Body of pancreas (tissue), 4 donors: Measurements from ENCODE around the gene CDCA8. TPM values are rescaled to one million over a fixed set of nuclear protein-coding genes. Genes with fewer than 3 reads are reported as not detected.
A peak's percentile ranks its signal among the peaks of the same experiment; 100 is the strongest.
"Not testable (repeated sequence)": the region's sequence is repeated elsewhere in the genome, so short reads cannot be mapped to it uniquely, and the experiment has no call there.

Experiments used
- ATAC-seq: fragments of 150-250 bp; one replicate; pipeline ENCODE4 v1.9.1; 2016
- DNase-seq, 4 donors: peaks; one replicate each; pipeline ENCODE4 v3.0.0-alpha.2; 2019
- H3K27ac ChIP-seq, 4 donors: fragments of 200-600 bp; sonication (generic); 1 replicate in 3 of 4; 2 replicates in 1 of 4; pipeline versions ENCODE4 v1.5.1 to v1.6.1; 2016 to 2019; ENCODE audit warnings: mild to moderate bottlenecking in 1 of 4, mixed read lengths in 1 of 4, moderate library complexity in 1 of 4
- H3K27me3 ChIP-seq, 2 donors: fragments of 200-600 bp; sonication (generic); one replicate each; pipeline ENCODE4 v1.6.0; 2016; ENCODE audit warnings: mild to moderate bottlenecking in 1 of 2
- H3K36me3 ChIP-seq, 2 donors: fragments of 200-600 bp; sonication (generic); replicated peaks in 1 of 2; 2 replicates each; pipeline ENCODE4 v1.5.1; 2016; ENCODE audit warnings: low read depth in 2 of 2; ENCODE audit not compliant: insufficient read depth in 1 of 2
- H3K4me1 ChIP-seq: fragments of 200-600 bp; sonication (generic); one replicate; pipeline ENCODE4 v1.6.0; 2016
- H3K4me3 ChIP-seq, 2 donors: fragments of 200-600 bp; sonication (generic); 1 replicate in 1 of 2; 2 replicates in 1 of 2; pipeline ENCODE4 v1.5.1; 2016 to 2019
- H3K9me3 ChIP-seq, 3 donors: fragments of 200-600 bp; sonication (generic); 1 replicate in 2 of 3; 2 replicates in 1 of 3; pipeline ENCODE4 v1.5.1; 2016
- CTCF ChIP-seq, 7 experiments: fragments of 450-650 bp in 4 of 7; fragments of 200-600 bp in 3 of 7; sonication (generic) in 3 of 7; IDR thresholded peaks; one replicate each; pipeline ENCODE4 v1.5.1; 2016 to 2019; ENCODE audit warnings: antibody characterized with exemption in 7 of 7
- POLR2A ChIP-seq, 3 donors: fragments of 450-650 bp; IDR thresholded peaks; one replicate each; pipeline ENCODE4 v1.6.1; 2016; ENCODE audit warnings: antibody characterized with exemption in 3 of 3, mild to moderate bottlenecking in 2 of 3
- WGBS, 2 donors: methylation state at CpG; one replicate each; pipeline ENCODE4 v1.1.5; 2017; 5-methylcytosine and 5-hydroxymethylcytosine counted together
- intact Hi-C: fragments of 100-400 bp; cut with DNase I; formaldehyde crosslinking; loops from one replicate; pipeline ENCODE4 v1.15.1; 2023
- total RNA-seq, 2 donors: library from RNA; depleted of rRNA; stranded (reverse); fragments of >200 nt; gene quantifications; one replicate each; pipeline ENCODE4 v1.1.0, GENCODE V29; 2016

The CDCA8 gene
- total RNA-seq, 2 donors from 2014 or later, result not detected

GRCh38 chr1:37682334-37682987, 9.9 kb upstream of the CDCA8 start:
- Histone ChIP-seq H3K9me3 (no peaks in the 10 kb centered on the region), H3K4me3 (no peak overlapping the region), H3K4me1 (no peaks in the 10 kb centered on the region), H3K36me3 (peaks cover 0 to 7% of the 10 kb centered on the region in 2 donors), H3K27me3 (no peaks in the 10 kb centered on the region), H3K27ac (no peak overlapping the region)
- intact Hi-C loops, result loop anchor here (5.0 kb wide), 1 partner anchor 230 kb away; no protein-coding TSS in a partner anchor
- TF ChIP-seq CTCF (IDR thresholded peaks at IDR 0.05) (peak; percentile 68 to 84 (median 76)), POLR2A (IDR thresholded peaks at IDR 0.05) (no peak)
- WGBS, 2 donors, result 65 to 72% methylated on average over 5 of the region's 5 CpGs
- DNase-seq (peak; percentile 59 to 78 (median 70)), ATAC-seq (peak; percentile 77)

- H3K4me3 ChIP-seq, DNase-seq, H3K27ac ChIP-seq, H3K9me3 ChIP-seq, ATAC-seq, H3K27me3 ChIP-seq, H3K36me3 ChIP-seq: not testable (repeated sequence)
- peaks cover 14% of the 10 kb centered on the region for H3K4me1 ChIP-seq
- intact Hi-C loops, result loop anchor here (5.0 kb wide), 1 partner anchor 232 kb away; no protein-coding TSS in a partner anchor
- WGBS, 2 donors, result 88 to 92% methylated on average over 9 of the region's 9 CpGs
These were observed 8.1 kb upstream of the CDCA8 start for GRCh38 chr1:37684182-37684581.

- no peaks in the 10 kb centered on the region for H3K27me3 ChIP-seq
- 79 to 91% methylated on average over 3 of the region's 3 CpGs for WGBS, 2 donors
- peaks cover 21% of the 10 kb centered on the region for H3K4me1 ChIP-seq
- no peaks in the 10 kb centered on the region for H3K9me3 ChIP-seq
- no peak overlapping the region for H3K27ac ChIP-seq
- intact Hi-C loops, result no loop called here
- ATAC-seq (no peak), DNase-seq (no peak)
- TF ChIP-seq CTCF (IDR thresholded peaks at IDR 0.05), result no peak
- no peak for TF ChIP-seq POLR2A (IDR thresholded peaks at IDR 0.05)
- H3K36me3 ChIP-seq, result peaks cover 0 to 7% of the 10 kb centered on the region in 2 donors
- no peak overlapping the region for H3K4me3 ChIP-seq
These were observed 6.6 kb upstream of the CDCA8 start for GRCh38 chr1:37685722-37686121.

- ATAC-seq, H3K4me3 ChIP-seq, intact Hi-C loops, H3K27me3 ChIP-seq, DNase-seq, H3K36me3 ChIP-seq, H3K9me3 ChIP-seq, H3K27ac ChIP-seq: not testable (repeated sequence)
- peaks cover 33% of the 10 kb centered on the region for H3K4me1 ChIP-seq
- 92 to 97% methylated on average over 2 of the region's 2 CpGs for WGBS, 2 donors
These were observed 4.6 kb upstream of the CDCA8 start for GRCh38 chr1:37687764-37688163.

- intact Hi-C loops, result no loop called here
- WGBS, 2 donors, result 47 to 58% methylated on average over 4 of the region's 4 CpGs
These were observed 3.4 kb upstream of the CDCA8 start for GRCh38 chr1:37688926-37689325.

More at GRCh38 chr1:37688926-37689325, 3.4 kb upstream of the CDCA8 start:
- Histone ChIP-seq H3K36me3 (peaks cover 0 to 5% of the 10 kb centered on the region in 2 donors), H3K27ac (peak overlapping the region in 1 of 4 donors; percentile 82), H3K9me3 (no peaks in the 10 kb centered on the region), H3K4me3 (no peak overlapping the region), H3K27me3 (no peaks in the 10 kb centered on the region), H3K4me1 (peaks cover 35% of the 10 kb centered on the region)
- ATAC-seq (no peak), DNase-seq (no peak)
- no peak for TF ChIP-seq POLR2A (IDR thresholded peaks at IDR 0.05)
- no peak for TF ChIP-seq CTCF (IDR thresholded peaks at IDR 0.05)
